Liver (tissue), 3 donors: Measurements from ENCODE around the gene DDHD1.

Experiments used
- HNF4G ChIP-seq: IDR thresholded peaks from 2 replicates; pipeline ENCODE4 v1.6.1; 2016; ENCODE audit warnings: antibody characterized with exemption
- JUND ChIP-seq, 2 donors: IDR thresholded peaks; 2 replicates each; pipeline ENCODE4 v1.6.1; 2016; ENCODE audit warnings: antibody characterized with exemption in 2 of 2
- NR2F2 ChIP-seq: IDR thresholded peaks from 2 replicates; pipeline ENCODE4 v1.6.1; 2016; ENCODE audit warnings: antibody characterized with exemption
- RAD21 ChIP-seq, 2 donors: IDR thresholded peaks; 2 replicates each; pipeline ENCODE4 v1.6.1; 2016; ENCODE audit warnings: antibody characterized with exemption in 2 of 2, mild to moderate bottlenecking in 2 of 2
- RXRA ChIP-seq, 2 donors: IDR thresholded peaks; 2 replicates each; pipeline ENCODE4 v1.6.1; 2017 to 2018; ENCODE audit warnings: antibody characterized with exemption in 2 of 2, mild to moderate bottlenecking in 1 of 2
- SP1 ChIP-seq: IDR thresholded peaks from 2 replicates; pipeline ENCODE4 v1.6.1; 2018; ENCODE audit warnings: antibody characterized with exemption, mild to moderate bottlenecking
- YY1 ChIP-seq: IDR thresholded peaks from 2 replicates; pipeline ENCODE4 v1.6.1; 2016; ENCODE audit warnings: antibody characterized with exemption, mild to moderate bottlenecking
- TF ChIP-seq, protein P1 (sequence below): fragments of 150-350 bp; IDR thresholded peaks from 2 replicates; pipeline ENCODE4 v1.5.1; 2017; ENCODE audit warnings: improper control_type of control experiment, low read depth, low read length; ENCODE audit not compliant: missing input control
- TF ChIP-seq, protein P2 (sequence below): IDR thresholded peaks from 2 replicates; pipeline ENCODE4 v1.6.1; 2016; ENCODE audit warnings: antibody characterized with exemption, mild to moderate bottlenecking
- TF ChIP-seq, protein P3 (sequence below): IDR thresholded peaks from 2 replicates; pipeline ENCODE4 v1.6.1; 2016; ENCODE audit warnings: antibody characterized with exemption
- donor health status: healthy.
- donor health status: healthy.

DNA sequence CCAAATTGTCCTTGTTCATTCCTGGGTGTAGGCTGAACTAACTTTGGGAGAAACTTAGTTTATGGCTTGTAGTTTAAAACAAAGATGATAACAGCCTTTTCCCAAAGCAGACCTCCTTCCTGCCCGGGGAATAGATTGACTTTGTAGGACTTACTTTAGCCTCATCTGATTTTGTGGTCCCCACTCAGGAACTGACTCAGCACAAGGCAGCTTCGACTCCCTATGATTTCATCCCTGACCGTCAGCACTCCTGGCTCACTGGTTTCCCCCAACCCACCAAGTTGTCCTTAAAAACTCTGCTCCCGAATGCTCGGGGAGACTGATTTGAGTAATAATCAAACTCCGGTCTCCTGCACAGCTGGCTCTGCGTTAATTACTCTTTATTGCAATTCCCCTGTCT is 40.1 kb upstream of the DDHD1 start:
- TF ChIP-seq, protein P1, sequence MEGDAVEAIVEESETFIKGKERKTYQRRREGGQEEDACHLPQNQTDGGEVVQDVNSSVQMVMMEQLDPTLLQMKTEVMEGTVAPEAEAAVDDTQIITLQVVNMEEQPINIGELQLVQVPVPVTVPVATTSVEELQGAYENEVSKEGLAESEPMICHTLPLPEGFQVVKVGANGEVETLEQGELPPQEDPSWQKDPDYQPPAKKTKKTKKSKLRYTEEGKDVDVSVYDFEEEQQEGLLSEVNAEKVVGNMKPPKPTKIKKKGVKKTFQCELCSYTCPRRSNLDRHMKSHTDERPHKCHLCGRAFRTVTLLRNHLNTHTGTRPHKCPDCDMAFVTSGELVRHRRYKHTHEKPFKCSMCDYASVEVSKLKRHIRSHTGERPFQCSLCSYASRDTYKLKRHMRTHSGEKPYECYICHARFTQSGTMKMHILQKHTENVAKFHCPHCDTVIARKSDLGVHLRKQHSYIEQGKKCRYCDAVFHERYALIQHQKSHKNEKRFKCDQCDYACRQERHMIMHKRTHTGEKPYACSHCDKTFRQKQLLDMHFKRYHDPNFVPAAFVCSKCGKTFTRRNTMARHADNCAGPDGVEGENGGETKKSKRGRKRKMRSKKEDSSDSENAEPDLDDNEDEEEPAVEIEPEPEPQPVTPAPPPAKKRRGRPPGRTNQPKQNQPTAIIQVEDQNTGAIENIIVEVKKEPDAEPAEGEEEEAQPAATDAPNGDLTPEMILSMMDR: no peak
- no peak for TF ChIP-seq RXRA (IDR thresholded peaks at IDR 0.05)
- TF ChIP-seq, protein P2, sequence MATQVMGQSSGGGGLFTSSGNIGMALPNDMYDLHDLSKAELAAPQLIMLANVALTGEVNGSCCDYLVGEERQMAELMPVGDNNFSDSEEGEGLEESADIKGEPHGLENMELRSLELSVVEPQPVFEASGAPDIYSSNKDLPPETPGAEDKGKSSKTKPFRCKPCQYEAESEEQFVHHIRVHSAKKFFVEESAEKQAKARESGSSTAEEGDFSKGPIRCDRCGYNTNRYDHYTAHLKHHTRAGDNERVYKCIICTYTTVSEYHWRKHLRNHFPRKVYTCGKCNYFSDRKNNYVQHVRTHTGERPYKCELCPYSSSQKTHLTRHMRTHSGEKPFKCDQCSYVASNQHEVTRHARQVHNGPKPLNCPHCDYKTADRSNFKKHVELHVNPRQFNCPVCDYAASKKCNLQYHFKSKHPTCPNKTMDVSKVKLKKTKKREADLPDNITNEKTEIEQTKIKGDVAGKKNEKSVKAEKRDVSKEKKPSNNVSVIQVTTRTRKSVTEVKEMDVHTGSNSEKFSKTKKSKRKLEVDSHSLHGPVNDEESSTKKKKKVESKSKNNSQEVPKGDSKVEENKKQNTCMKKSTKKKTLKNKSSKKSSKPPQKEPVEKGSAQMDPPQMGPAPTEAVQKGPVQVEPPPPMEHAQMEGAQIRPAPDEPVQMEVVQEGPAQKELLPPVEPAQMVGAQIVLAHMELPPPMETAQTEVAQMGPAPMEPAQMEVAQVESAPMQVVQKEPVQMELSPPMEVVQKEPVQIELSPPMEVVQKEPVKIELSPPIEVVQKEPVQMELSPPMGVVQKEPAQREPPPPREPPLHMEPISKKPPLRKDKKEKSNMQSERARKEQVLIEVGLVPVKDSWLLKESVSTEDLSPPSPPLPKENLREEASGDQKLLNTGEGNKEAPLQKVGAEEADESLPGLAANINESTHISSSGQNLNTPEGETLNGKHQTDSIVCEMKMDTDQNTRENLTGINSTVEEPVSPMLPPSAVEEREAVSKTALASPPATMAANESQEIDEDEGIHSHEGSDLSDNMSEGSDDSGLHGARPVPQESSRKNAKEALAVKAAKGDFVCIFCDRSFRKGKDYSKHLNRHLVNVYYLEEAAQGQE: no peak
- TF ChIP-seq NR2F2: no peak
- TF ChIP-seq HNF4G: no peak
- TF ChIP-seq JUND (IDR thresholded peaks at IDR 0.05): no peak
- no peak for TF ChIP-seq SP1
- no peak for TF ChIP-seq RAD21 (IDR thresholded peaks at IDR 0.05)
- no peak for TF ChIP-seq YY1
- TF ChIP-seq, protein P3, sequence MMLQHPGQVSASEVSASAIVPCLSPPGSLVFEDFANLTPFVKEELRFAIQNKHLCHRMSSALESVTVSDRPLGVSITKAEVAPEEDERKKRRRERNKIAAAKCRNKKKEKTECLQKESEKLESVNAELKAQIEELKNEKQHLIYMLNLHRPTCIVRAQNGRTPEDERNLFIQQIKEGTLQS: no peak
